ENCODE measurements around the gene GPRIN1. TPM values are rescaled to one million over a fixed set of nuclear protein-coding genes. Genes with fewer than 3 reads are reported as not detected.

Gene GPRIN1
- total RNA-seq, 1 donor from 2014 or later: 3.2 TPM

Other genes with a start within 250 kb of the GPRIN1 start
- gene KIAA1191, start 248.4 kb downstream of the GPRIN1 start, total RNA-seq: 60.9 and 63.4 TPM in 2 replicates
- gene ARL10, start 244.7 kb downstream of the GPRIN1 start, total RNA-seq: 19.4 and 22.3 TPM in 2 replicates
- gene NOP16, start 221.6 kb downstream of the GPRIN1 start, total RNA-seq: 111 TPM in 2 replicates
- gene HIGD2A, start 221.4 kb downstream of the GPRIN1 start, total RNA-seq: 93.2 and 93.5 TPM in 2 replicates
- 71.6 and 84.0 TPM in 2 replicates for gene CLTB, start 193.6 kb downstream of the GPRIN1 start, total RNA-seq
- 46.0 and 47.3 TPM in 2 replicates for gene FAF2, start 161.8 kb downstream of the GPRIN1 start, total RNA-seq
- gene RNF44, start 72.8 kb downstream of the GPRIN1 start, total RNA-seq: 78.0 and 80.3 TPM in 2 replicates
- gene CDHR2, start 60.8 kb downstream of the GPRIN1 start, total RNA-seq: 0.08 and 0.42 TPM in 2 replicates
- not detected in 2 replicates for gene SNCB, start 20.4 kb upstream of the GPRIN1 start, total RNA-seq
- not detected in 2 replicates for gene EIF4E1B, start 20.5 kb upstream of the GPRIN1 start, total RNA-seq
- 34.1 and 35.3 TPM in 2 replicates for gene TSPAN17, start 37.3 kb upstream of the GPRIN1 start, total RNA-seq
- not detected in 2 replicates for gene UNC5A, start 200.4 kb upstream of the GPRIN1 start, total RNA-seq